WTC11 (cell line): ENCODE results near the gene SCN8A. TPM values are rescaled to one million over a fixed set of nuclear protein-coding genes. Genes with fewer than 3 reads are reported as not detected.

ENCODE experiments used
- ATAC-seq: fragments of 200-7000 bp; cut with Tn5 transposase; 2 replicates; pipeline ENCODE4 v1.10.0; 2021; ENCODE audit warnings: mild to moderate bottlenecking, moderate library complexity
- CTCF ChIA-PET: fragments of 300-600 bp; sonication (Branson Sonifier 250); formaldehyde crosslinking; loops from one replicate; lab custom pipeline; 2021; ENCODE audit warnings: antibody characterized with exemption; lab: Charles Lee
- POLR2A ChIA-PET: fragments of 350-600 bp; sonication (Branson Sonifier 250); formaldehyde crosslinking; loops from one replicate; lab custom pipeline; 2021; ENCODE audit warnings: antibody characterized with exemption; lab: Charles Lee
- DNase-seq: peaks from one replicate; pipeline ENCODE4 v3.0.0; 2021; ENCODE audit warnings: low spot score
- H3K27ac Mint-ChIP-seq: 2 replicates; pipeline ENCODE4 v1.8.0; 2021; ENCODE audit warnings: mixed read lengths
- H3K27me3 Mint-ChIP-seq: 2 replicates; pipeline ENCODE4 v1.8.0; 2021; ENCODE audit warnings: low read depth, mild to moderate bottlenecking, moderate library complexity, mixed read lengths
- H3K36me3 Mint-ChIP-seq: 2 replicates; pipeline ENCODE4 v1.8.0; 2021; ENCODE audit warnings: mixed read lengths
- H3K4me1 Mint-ChIP-seq: 2 replicates; pipeline ENCODE4 v1.8.0; 2022; ENCODE audit warnings: mixed read lengths
- H3K4me3 Mint-ChIP-seq: 2 replicates; pipeline ENCODE4 v1.8.0; 2021; ENCODE audit warnings: mild to moderate bottlenecking, moderate library complexity, mixed read lengths
- H3K9me3 Mint-ChIP-seq: 2 replicates; pipeline ENCODE4 v1.8.0; 2021; ENCODE audit warnings: mixed read lengths
- ATF1 ChIP-seq: sonication (generic); formaldehyde crosslinking; IDR thresholded peaks from 2 replicates; pipeline ENCODE4 v1.8.1; 2023; ENCODE audit warnings: mild to moderate bottlenecking, moderate library complexity, missing genetic modification reagents
- ELF4 ChIP-seq: sonication (generic); formaldehyde crosslinking; IDR thresholded peaks from 2 replicates; pipeline ENCODE4 v1.8.1; 2022; ENCODE audit warnings: low read depth, mild to moderate bottlenecking, moderate library complexity, missing genetic modification reagents
- ESRRA ChIP-seq: sonication (generic); formaldehyde crosslinking; IDR thresholded peaks from 2 replicates; pipeline ENCODE4 v1.8.1; 2022; ENCODE audit warnings: mild to moderate bottlenecking, missing genetic modification reagents, borderline replicate concordance
- GABPB1 ChIP-seq: sonication (generic); formaldehyde crosslinking; IDR thresholded peaks from 2 replicates; pipeline ENCODE4 v1.8.1; 2023; ENCODE audit warnings: mild to moderate bottlenecking, missing genetic modification reagents
- IRF2 ChIP-seq: sonication (generic); formaldehyde crosslinking; IDR thresholded peaks from 2 replicates; pipeline ENCODE4 v1.8.0; 2022; ENCODE audit warnings: low read depth, missing genetic modification reagents, borderline replicate concordance
- NFE2L1 ChIP-seq: sonication (generic); formaldehyde crosslinking; IDR thresholded peaks from 2 replicates; pipeline ENCODE4 v1.8.1; 2023; ENCODE audit warnings: missing genetic modification reagents
- NR1H2 ChIP-seq: sonication (generic); formaldehyde crosslinking; IDR thresholded peaks from 2 replicates; pipeline ENCODE4 v1.9.0; 2021; ENCODE audit warnings: mild to moderate bottlenecking, moderate library complexity, missing genetic modification reagents
- TCF7 ChIP-seq: sonication (generic); formaldehyde crosslinking; IDR thresholded peaks from 2 replicates; pipeline ENCODE4 v1.8.0; 2022; ENCODE audit warnings: mild to moderate bottlenecking, low read depth, missing genetic modification reagents, moderate library complexity
- ZNF219 ChIP-seq: sonication (generic); formaldehyde crosslinking; IDR thresholded peaks from 2 replicates; pipeline ENCODE4 v1.8.0; 2023; ENCODE audit warnings: missing genetic modification reagents, mild to moderate bottlenecking, borderline replicate concordance
- ZNF396 ChIP-seq: fragments of 250-450 bp; sonication (Bioruptor Pico); IDR thresholded peaks from 2 replicates; pipeline ENCODE4 v1.8.0; 2021; ENCODE audit warnings: mild to moderate bottlenecking, moderate library complexity, borderline replicate concordance
- total RNA-seq: library from RNA; stranded (reverse); gene quantifications from 3 replicates; pipeline ENCODE4 v1.2.3, GENCODE V29; 2021
- TF ChIP-seq, protein P1 (sequence below): sonication (generic); formaldehyde crosslinking; IDR thresholded peaks from 2 replicates; pipeline ENCODE4 v1.8.1; 2023; ENCODE audit warnings: mild to moderate bottlenecking, missing genetic modification reagents
- TF ChIP-seq, protein P2 (sequence below): sonication (generic); formaldehyde crosslinking; conservative IDR thresholded peaks from 2 replicates; pipeline ENCODE4 v1.8.1; 2022; ENCODE audit warnings: mild to moderate bottlenecking, missing genetic modification reagents
- TF ChIP-seq, protein P3 (sequence below): sonication (generic); formaldehyde crosslinking; IDR thresholded peaks from 2 replicates; pipeline ENCODE4 v1.8.1; 2023; ENCODE audit warnings: mild to moderate bottlenecking, missing genetic modification reagents, borderline replicate concordance
- TF ChIP-seq, protein P4 (sequence below): sonication (generic); formaldehyde crosslinking; IDR thresholded peaks from 2 replicates; pipeline ENCODE4 v1.8.1; 2023; ENCODE audit warnings: mild to moderate bottlenecking, missing genetic modification reagents, moderate library complexity
- TF ChIP-seq, protein P5 (sequence below): sonication (generic); formaldehyde crosslinking; IDR thresholded peaks from 2 replicates; pipeline ENCODE4 v1.8.1; 2023; ENCODE audit warnings: mild to moderate bottlenecking, moderate library complexity, missing genetic modification reagents

Gene SCN8A
- total RNA-seq, 1 experiment from 2014 or later = 14.4 TPM

DNA sequence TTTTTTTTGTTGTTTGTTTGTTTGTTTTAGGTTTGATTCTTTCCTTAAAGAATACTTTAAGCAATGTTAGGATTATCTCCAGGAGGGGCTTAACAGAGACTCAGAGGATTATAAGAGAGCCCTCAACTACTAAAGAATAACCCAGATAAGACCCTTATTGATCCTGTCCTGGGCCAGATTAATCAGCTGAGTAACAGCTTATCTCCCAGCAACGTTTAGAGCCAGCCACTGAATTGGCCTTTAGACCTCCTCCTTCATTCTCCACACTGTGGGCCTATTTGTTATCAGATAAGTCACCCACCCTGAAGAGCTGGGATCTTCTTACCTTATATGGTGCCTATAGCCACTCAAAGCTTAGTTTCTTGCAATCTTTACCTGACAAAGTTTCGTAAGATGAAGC lies 186.4 kb downstream of the SCN8A start:
- TF ChIP-seq NR1H2 (CRISPR knock-in tag) (no peak), NFE2L1 (no peak), ELF4 (CRISPR knock-in tag) (no peak)
- TF ChIP-seq, protein P1, sequence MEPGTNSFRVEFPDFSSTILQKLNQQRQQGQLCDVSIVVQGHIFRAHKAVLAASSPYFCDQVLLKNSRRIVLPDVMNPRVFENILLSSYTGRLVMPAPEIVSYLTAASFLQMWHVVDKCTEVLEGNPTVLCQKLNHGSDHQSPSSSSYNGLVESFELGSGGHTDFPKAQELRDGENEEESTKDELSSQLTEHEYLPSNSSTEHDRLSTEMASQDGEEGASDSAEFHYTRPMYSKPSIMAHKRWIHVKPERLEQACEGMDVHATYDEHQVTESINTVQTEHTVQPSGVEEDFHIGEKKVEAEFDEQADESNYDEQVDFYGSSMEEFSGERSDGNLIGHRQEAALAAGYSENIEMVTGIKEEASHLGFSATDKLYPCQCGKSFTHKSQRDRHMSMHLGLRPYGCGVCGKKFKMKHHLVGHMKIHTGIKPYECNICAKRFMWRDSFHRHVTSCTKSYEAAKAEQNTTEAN (CRISPR knock-in tag) = no peak
- TF ChIP-seq, protein P2, sequence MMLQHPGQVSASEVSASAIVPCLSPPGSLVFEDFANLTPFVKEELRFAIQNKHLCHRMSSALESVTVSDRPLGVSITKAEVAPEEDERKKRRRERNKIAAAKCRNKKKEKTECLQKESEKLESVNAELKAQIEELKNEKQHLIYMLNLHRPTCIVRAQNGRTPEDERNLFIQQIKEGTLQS = no peak
- TF ChIP-seq, protein P3, sequence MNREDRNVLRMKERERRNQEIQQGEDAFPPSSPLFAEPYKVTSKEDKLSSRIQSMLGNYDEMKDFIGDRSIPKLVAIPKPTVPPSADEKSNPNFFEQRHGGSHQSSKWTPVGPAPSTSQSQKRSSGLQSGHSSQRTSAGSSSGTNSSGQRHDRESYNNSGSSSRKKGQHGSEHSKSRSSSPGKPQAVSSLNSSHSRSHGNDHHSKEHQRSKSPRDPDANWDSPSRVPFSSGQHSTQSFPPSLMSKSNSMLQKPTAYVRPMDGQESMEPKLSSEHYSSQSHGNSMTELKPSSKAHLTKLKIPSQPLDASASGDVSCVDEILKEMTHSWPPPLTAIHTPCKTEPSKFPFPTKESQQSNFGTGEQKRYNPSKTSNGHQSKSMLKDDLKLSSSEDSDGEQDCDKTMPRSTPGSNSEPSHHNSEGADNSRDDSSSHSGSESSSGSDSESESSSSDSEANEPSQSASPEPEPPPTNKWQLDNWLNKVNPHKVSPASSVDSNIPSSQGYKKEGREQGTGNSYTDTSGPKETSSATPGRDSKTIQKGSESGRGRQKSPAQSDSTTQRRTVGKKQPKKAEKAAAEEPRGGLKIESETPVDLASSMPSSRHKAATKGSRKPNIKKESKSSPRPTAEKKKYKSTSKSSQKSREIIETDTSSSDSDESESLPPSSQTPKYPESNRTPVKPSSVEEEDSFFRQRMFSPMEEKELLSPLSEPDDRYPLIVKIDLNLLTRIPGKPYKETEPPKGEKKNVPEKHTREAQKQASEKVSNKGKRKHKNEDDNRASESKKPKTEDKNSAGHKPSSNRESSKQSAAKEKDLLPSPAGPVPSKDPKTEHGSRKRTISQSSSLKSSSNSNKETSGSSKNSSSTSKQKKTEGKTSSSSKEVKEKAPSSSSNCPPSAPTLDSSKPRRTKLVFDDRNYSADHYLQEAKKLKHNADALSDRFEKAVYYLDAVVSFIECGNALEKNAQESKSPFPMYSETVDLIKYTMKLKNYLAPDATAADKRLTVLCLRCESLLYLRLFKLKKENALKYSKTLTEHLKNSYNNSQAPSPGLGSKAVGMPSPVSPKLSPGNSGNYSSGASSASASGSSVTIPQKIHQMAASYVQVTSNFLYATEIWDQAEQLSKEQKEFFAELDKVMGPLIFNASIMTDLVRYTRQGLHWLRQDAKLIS (CRISPR knock-in tag) = no peak
- TF ChIP-seq, protein P4, sequence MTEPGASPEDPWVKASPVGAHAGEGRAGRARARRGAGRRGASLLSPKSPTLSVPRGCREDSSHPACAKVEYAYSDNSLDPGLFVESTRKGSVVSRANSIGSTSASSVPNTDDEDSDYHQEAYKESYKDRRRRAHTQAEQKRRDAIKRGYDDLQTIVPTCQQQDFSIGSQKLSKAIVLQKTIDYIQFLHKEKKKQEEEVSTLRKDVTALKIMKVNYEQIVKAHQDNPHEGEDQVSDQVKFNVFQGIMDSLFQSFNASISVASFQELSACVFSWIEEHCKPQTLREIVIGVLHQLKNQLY (CRISPR knock-in tag) = no peak

DNA sequence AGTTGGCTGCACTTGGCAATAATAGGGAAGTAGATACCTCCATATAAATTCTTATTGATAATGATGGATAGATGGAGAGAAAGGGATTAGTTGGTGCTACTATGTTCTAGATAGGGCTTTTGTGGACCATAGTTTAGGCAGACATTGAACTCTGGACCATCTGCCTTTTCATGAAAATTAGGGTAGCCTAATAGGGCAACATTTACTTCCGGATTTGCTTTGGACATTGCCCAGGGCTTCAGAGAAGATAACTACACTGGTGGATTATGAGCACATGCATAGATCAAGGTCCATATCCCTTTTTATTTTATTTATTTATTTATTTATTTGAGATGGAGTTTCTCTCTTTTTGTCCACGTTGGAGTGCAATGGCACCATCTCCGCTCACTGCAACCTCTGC lies 186.9 kb downstream of the SCN8A start:
- no peak overlapping the region for H3K27ac Mint-ChIP-seq
- H3K4me1 Mint-ChIP-seq = no peaks in the 10 kb centered on the region
- DNase-seq (no peak), ATAC-seq (no peak)
- H3K27me3 Mint-ChIP-seq = no peaks in the 10 kb centered on the region
- no peak for TF ChIP-seq IRF2 (CRISPR knock-in tag)
- no peak for TF ChIP-seq ATF1 (CRISPR knock-in tag)
- no peak for TF ChIP-seq TCF7 (CRISPR knock-in tag)
- no peak for TF ChIP-seq ESRRA (CRISPR knock-in tag)
- TF ChIP-seq, protein P5, sequence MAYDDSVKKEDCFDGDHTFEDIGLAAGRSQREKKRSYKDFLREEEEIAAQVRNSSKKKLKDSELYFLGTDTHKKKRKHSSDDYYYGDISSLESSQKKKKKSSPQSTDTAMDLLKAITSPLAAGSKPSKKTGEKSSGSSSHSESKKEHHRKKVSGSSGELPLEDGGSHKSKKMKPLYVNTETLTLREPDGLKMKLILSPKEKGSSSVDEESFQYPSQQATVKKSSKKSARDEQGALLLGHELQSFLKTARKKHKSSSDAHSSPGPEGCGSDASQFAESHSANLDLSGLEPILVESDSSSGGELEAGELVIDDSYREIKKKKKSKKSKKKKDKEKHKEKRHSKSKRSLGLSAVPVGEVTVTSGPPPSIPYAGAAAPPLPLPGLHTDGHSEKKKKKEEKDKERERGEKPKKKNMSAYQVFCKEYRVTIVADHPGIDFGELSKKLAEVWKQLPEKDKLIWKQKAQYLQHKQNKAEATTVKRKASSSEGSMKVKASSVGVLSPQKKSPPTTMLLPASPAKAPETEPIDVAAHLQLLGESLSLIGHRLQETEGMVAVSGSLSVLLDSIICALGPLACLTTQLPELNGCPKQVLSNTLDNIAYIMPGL (CRISPR knock-in tag) = no peak
- TF ChIP-seq, protein P2 = no peak
- H3K9me3 Mint-ChIP-seq = peaks cover 7% of the 10 kb centered on the region
- CTCF ChIA-PET = no interaction called here
- H3K36me3 Mint-ChIP-seq = peaks cover 15% of the 10 kb centered on the region
- POLR2A ChIA-PET = no interaction called here
- no peak overlapping the region for H3K4me3 Mint-ChIP-seq

More for the DNA sequence above, 186.4 kb downstream of the SCN8A start:
- no peak for DNase-seq
- peaks cover 18% of the 10 kb centered on the region for H3K36me3 Mint-ChIP-seq
- no peaks in the 10 kb centered on the region for H3K4me1 Mint-ChIP-seq
- ATAC-seq = no peak
- peaks cover 7% of the 10 kb centered on the region for H3K9me3 Mint-ChIP-seq
- H3K4me3 Mint-ChIP-seq = no peak overlapping the region
- H3K27me3 Mint-ChIP-seq = no peaks in the 10 kb centered on the region
- H3K27ac Mint-ChIP-seq = no peak overlapping the region
- POLR2A ChIA-PET = no interaction called here
- CTCF ChIA-PET = no interaction called here

DNA sequence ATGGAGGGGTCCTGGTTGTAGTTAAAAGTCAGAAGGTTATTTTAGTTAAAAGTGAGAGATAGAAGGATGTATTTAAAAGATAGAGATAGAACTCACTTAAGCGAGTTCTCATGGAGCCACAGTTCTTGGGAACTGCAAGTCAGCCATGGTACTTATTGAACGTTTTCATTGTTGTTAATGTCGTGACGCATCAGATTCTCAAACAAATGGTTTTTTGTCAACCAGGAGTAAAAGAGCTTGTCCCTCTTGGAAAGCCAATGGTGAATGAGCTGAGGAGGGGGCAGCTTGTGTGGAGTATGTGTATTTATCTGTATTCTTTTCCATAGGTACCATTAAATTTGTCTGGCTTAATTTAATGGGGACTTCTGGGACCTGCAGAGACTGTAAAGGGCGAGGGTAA lies 188.8 kb downstream of the SCN8A start:
- Mint-ChIP-seq H3K4me3 (no peak overlapping the region), H3K9me3 (no peaks in the 10 kb centered on the region), H3K27ac (no peak overlapping the region), H3K4me1 (no peaks in the 10 kb centered on the region), H3K36me3 (no peaks in the 10 kb centered on the region), H3K27me3 (no peaks in the 10 kb centered on the region)
- ChIA-PET POLR2A (no interaction called here), CTCF (no interaction called here)
- DNase-seq = no peak
- no peak for ATAC-seq
- TF ChIP-seq ZNF396 (CRISPR knock-in tag) (no peak), GABPB1 (CRISPR knock-in tag) (no peak), ZNF219 (no peak)
